ENCODE data around the gene NAA16. TPM values are rescaled to one million over a fixed set of nuclear protein-coding genes. Genes with fewer than 3 reads are reported as not detected.

The NAA16 gene
- total RNA-seq, 1 experiment from 2014 or later: 27.2 TPM

- ChIA-PET POLR2A (ENCODE audit: low non-redundant PET) (no interaction called here), CTCF (no interaction called here)
- no TSS peak for BruUV-seq (replicated peaks)
- Histone ChIP-seq H3K4me1 (ENCODE audit: insufficient read depth, low read length, poor library complexity, severe bottlenecking) (no peaks in the 10 kb centered on the region), H3K27me3 (replicated peaks; ENCODE audit: insufficient read depth, low read depth, low read length, poor library complexity) (no peaks in the 10 kb centered on the region), H3K36me3 (ENCODE audit: insufficient read depth, low read length, poor library complexity, severe bottlenecking) (no peaks in the 10 kb centered on the region), H3K27ac (ENCODE audit: low read depth, low read length, poor library complexity, severe bottlenecking) (no peak overlapping the region), H3K9me3 (ENCODE audit: low read depth, low read length, poor library complexity, severe bottlenecking) (no peaks in the 10 kb centered on the region), H3K4me3 (ENCODE audit: low read depth, low read length, poor library complexity, severe bottlenecking) (no peak overlapping the region)
- TF ChIP-seq CTCF (conservative IDR thresholded peaks at IDR 0.05; ENCODE audit: low read depth, low read length) (no peak), EZH2 (IDR thresholded peaks at IDR 0.05; ENCODE audit: borderline replicate concordance, low read depth, low read length, poor library complexity, severe bottlenecking) (no peak)
- intact Hi-C loops (cut with micrococcal nuclease; ENCODE audit: unreplicated experiment): no loop called here
- DNase-seq (ENCODE audit: low spot score): no peak
Measured at GRCh38 chr13:41408121-41408520, 97.1 kb downstream of the NAA16 start.

- H3K4me1 ChIP-seq (ENCODE audit: insufficient read depth, low read length, poor library complexity, severe bottlenecking): no peaks in the 10 kb centered on the region
- DNase-seq (ENCODE audit: low spot score): no peak
- TF ChIP-seq CTCF (conservative IDR thresholded peaks at IDR 0.05; ENCODE audit: low read depth, low read length) (no peak), EZH2 (IDR thresholded peaks at IDR 0.05; ENCODE audit: borderline replicate concordance, low read depth, low read length, poor library complexity, severe bottlenecking) (no peak)
- H3K4me3 ChIP-seq (ENCODE audit: low read depth, low read length, poor library complexity, severe bottlenecking): no peak overlapping the region
- H3K9me3 ChIP-seq (ENCODE audit: low read depth, low read length, poor library complexity, severe bottlenecking): no peaks in the 10 kb centered on the region
- BruUV-seq (replicated peaks): no TSS peak
- POLR2A ChIA-PET (ENCODE audit: low non-redundant PET): no interaction called here
- H3K36me3 ChIP-seq (ENCODE audit: insufficient read depth, low read length, poor library complexity, severe bottlenecking): no peaks in the 10 kb centered on the region
- no peaks in the 10 kb centered on the region for H3K27me3 ChIP-seq (replicated peaks; ENCODE audit: insufficient read depth, low read depth, low read length, poor library complexity)
- intact Hi-C loops (cut with micrococcal nuclease; ENCODE audit: unreplicated experiment): no loop called here
- H3K27ac ChIP-seq (ENCODE audit: low read depth, low read length, poor library complexity, severe bottlenecking): no peak overlapping the region
- CTCF ChIA-PET: interaction anchor here (0.6 kb wide), 1 partner anchor 109 kb away, joined by 4 read pairs; no protein-coding TSS in a partner anchor
Measured at GRCh38 chr13:41408746-41409145, 97.7 kb downstream of the NAA16 start.

GRCh38 chr13:41409611-41410010, 98.5 kb downstream of the NAA16 start:
- POLR2A ChIA-PET (ENCODE audit: low non-redundant PET): no interaction called here
- no peaks in the 10 kb centered on the region for H3K9me3 ChIP-seq (ENCODE audit: low read depth, low read length, poor library complexity, severe bottlenecking)
- H3K4me3 ChIP-seq (ENCODE audit: low read depth, low read length, poor library complexity, severe bottlenecking): no peak overlapping the region
- no peak for TF ChIP-seq CTCF (conservative IDR thresholded peaks at IDR 0.05; ENCODE audit: low read depth, low read length)
- TF ChIP-seq EZH2 (IDR thresholded peaks at IDR 0.05; ENCODE audit: borderline replicate concordance, low read depth, low read length, poor library complexity, severe bottlenecking): no peak
- CTCF ChIA-PET: no interaction called here
- no peak overlapping the region for H3K27ac ChIP-seq (ENCODE audit: low read depth, low read length, poor library complexity, severe bottlenecking)
- H3K4me1 ChIP-seq (ENCODE audit: insufficient read depth, low read length, poor library complexity, severe bottlenecking): no peaks in the 10 kb centered on the region
- BruUV-seq (replicated peaks): no TSS peak
- no peaks in the 10 kb centered on the region for H3K27me3 ChIP-seq (replicated peaks; ENCODE audit: insufficient read depth, low read depth, low read length, poor library complexity)
- H3K36me3 ChIP-seq (ENCODE audit: insufficient read depth, low read length, poor library complexity, severe bottlenecking): no peaks in the 10 kb centered on the region
- no peak for DNase-seq (ENCODE audit: low spot score)
- intact Hi-C loops (cut with micrococcal nuclease; ENCODE audit: unreplicated experiment): no loop called here
